ENCODE measurements around the gene SNAPIN.
A peak's percentile ranks its signal among the peaks of the same experiment; 100 is the strongest.
"Not testable (repeated sequence)": the region's sequence is repeated elsewhere in the genome, so short reads cannot be mapped to it uniquely, and the experiment has no call there.

SNAPIN gene

DNA sequence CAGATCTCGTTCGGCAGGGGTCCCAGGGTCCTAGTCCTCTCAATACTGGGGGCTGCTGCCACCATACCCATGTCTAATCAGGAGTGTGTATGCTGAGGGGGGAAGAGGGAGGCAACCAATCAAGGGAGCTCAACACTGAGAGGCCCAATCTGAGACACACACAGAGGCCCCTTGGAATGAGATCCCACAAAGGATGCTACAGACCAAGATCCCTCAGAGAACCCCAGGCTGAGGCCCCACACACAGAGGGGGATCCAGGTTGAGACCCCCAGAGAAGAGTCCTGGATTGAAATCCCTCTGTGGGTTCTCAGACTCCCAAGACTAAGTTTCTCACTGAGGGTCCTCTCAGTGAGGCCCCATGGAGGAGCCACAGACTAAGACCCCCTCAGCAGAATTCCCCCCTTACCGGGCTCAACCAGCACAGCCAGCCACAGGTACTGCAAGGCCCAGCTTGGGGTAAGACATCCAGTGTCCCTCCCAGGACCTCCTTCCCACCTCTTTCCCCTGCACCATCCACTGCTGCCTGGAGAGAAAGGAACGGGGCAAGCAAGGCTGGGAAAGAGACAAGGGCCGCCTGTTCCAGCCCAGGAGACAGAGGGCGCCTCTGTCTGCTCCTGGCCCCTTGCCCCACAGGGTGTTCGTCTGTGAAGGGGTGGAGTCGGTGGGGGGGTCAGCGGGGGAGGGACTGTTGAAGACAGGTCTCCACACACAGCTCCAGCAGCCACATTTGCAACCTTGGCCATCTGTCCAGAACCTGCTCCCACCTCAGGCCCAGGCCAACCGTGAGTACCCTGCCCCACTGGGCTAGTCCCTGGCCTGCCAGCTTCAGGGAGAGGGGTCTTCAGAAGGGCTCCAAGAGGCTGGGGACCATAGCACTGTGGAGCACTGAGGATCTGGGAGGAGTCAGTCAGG lies 30.5 kb upstream of the SNAPIN start, which contains the start of gene S100A1:
S100A1 (plus strand) TSS at position 720 of the 912 bp plus-strand sequence. CDS start 2,088 bp downstream, outside the sequence.
- DNase-seq = no peak

DNA sequence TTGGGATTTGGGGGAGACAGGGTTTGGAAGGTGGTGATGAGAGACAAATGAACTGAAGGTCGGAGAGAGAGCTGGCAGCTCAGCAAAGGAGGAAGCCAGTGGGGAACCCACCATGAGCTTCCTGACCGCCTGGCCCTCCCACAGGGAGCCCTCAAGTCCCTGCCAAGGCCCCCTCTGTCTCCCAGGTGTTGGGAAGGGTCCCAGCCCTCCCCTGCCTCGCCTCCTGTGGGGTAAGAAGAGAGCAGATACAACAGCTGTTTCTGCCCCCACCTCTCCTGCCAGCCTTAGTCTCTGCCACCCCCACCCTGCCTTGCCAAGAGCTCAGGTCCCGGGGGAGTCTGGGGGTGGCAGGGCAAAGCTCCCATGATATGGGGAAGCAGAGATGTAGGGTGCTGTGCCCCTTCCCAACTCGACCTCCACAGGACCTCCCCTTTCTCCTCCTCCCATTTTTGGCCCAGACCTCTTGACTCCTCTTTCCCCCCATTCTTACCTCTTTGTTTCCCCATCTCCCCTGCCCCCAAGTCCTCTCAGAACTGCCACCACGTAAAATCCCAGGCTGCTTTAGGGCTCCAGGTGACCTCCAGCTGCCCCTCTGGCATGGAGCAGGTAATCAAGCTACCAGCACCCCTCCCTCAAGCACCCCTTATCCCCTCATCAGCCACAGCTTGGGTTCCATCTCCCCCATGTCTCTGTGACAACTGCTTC lies 29.7 kb upstream of the SNAPIN start:
- no peak for DNase-seq

DNA sequence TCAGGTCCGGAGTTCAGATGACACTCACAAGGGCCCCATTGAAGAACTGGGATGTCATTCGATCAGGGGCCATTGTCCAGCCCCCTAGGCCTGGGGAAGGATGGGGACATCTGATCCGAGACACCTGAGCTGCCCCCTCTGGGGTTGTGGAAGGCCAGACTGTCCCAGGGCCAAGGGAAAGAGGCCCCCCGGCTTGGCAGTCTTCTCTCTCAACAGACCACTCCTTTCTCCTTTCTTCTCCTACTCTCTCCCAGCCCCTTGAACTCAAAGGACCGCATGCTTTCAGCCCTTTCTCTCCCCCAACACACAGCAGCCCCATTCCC lies 29.2 kb upstream of the SNAPIN start:
- DNase-seq = no peak

DNA sequence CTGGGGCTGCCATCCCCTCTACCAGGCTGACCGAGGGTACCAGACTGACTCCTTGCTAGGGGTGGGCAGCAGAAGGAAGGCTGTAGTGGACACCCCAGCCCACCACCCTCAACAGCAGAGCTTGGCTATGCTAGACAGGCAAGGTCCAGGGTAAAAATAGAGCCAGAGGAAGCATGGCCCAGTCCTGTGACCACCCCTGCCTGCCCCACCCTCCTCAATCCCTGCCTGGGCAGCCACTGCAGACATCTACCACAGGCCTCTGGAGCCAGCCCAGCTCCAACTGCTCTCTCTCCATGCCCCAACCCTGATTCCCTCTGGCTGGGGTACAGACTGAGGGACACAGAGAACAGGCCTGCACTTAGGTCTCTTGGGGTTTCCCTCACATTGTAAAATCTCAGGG lies 28.5 kb upstream of the SNAPIN start:
- no peak for DNase-seq

DNA sequence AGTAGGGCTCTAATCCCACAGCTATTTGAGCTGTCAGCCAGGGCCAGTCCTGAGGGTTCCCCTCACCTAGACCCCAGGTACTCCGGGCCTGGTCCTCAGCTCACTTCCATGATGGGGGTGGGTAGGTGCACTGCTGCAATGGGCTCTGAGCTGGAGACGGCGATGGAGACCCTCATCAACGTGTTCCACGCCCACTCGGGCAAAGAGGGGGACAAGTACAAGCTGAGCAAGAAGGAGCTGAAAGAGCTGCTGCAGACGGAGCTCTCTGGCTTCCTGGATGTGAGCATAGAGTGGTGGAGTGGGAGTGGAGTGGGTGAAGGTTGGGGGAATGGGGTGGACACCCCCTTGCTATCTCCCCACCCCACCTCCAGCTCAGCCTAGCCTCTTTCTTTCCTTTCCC lies 28.1 kb upstream of the SNAPIN start:
- no peak for DNase-seq

DNA sequence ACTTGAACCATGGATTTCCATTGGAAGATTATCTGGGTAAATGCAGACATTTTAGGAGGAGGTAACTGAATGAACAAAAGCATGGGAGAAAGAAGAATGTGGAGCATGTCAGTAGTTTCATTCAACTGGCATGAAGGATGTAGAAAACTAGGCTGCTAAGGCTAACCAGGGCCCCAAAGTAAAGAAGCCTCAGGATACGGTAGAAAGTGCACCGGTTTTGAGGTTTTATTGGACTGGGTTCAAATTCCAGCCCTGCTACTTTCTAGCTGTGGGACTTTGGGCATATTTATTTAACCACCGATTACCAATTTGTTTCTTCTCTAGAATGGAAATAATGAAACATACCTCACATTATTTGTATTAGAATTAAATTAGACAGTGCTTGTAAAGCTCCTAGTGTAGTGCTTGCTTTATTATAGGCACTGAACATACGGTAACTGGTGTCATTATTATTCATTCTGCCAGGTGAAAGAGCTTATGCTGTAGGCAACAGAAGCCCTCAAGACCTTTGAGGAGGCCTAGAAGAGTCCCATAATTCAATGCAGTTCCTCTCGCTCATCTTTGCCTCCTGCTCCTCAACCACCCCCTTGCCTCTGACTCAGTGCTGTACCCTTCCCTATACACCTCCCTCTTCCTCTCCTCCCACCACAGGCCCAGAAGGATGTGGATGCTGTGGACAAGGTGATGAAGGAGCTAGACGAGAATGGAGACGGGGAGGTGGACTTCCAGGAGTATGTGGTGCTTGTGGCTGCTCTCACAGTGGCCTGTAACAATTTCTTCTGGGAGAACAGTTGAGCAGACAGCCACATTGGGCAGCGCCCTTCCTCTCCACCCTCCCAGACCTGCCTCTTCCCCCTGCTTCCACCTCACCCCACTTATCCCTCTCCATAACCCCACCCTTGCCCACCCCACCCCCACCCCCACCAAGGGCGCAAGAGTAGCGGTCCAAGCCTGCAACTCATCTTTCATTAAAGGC lies 27.2 kb upstream of the SNAPIN start:
- no peak for DNase-seq

DNA sequence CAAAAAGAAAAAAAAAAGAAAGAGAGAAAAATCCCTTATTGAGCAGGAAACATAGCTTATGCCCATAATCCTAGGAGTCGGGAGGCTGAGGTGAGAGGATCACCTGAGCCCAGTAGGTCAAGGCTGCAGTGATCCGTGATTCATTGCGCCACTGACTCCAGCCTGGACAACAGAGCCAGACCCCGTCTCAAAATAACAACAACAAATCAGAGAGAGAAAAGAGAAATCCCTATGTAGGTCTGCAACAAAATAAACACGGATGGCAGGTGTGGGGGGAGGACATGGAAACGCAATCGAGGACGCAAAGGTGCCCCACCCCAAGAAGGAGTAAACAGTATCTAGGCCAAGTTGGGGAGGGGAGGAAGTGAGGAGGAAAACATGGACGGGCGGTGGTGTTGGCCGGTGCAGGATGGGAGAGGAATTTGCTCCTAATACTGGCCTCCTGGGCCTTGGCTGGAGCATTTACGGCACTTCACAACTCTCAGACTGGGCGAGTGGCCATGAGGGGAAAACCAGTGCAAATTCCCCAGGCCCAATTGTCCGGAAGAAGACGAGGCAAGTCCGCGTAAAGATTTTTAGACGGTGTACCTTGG lies 25.2 kb upstream of the SNAPIN start:
- DNase-seq = no peak

DNA sequence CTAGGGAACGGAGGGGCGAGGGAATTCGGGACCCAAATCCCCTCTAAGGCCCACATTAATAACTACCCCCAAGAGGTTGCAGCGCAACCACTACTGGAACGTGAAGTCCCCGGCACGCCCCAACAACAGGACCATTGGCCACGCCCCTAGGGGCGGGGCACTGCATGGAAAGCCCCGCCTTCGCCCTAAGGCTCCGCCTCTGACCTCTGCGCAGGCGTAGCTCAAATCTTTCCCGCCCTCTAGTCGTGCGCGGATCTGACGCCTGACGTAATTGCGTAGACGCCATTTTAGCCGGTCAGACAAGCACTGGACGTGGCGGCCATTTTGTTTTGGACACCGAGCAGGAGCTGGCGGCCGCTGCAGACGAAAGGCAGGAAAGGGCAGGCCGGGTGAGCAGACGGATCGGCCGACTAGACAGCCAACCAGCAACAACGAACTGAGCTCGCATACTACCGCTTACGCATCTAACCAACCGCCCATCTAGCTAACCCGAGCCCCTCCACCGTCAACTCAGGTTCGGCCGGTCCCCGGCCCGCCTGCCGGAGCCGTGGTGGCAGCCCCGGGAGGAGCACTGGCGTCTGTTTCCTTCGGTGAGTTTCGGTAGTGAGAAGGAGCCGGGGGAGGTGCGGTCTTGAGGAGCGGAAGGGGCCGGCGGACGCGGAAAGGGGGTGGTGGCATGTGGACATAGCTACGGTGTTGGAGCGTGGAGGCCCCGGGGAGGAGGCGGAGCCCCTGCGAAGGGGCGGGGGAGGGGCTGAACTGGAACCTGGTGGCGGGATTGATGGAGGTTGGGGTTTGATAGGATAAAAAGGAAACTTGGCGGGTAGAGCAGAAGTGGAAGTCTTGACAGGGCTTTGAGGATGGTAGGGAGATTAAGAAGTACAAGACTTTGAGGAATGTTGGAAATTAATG lies 24.5 kb upstream of the SNAPIN start, which contains the start of gene CHTOP:
CHTOP (plus strand) TSS at position 313 of the 912 bp plus-strand sequence. CDS start 2,523 bp downstream, outside the sequence.
- DNase-seq = peak; percentile 84

DNA sequence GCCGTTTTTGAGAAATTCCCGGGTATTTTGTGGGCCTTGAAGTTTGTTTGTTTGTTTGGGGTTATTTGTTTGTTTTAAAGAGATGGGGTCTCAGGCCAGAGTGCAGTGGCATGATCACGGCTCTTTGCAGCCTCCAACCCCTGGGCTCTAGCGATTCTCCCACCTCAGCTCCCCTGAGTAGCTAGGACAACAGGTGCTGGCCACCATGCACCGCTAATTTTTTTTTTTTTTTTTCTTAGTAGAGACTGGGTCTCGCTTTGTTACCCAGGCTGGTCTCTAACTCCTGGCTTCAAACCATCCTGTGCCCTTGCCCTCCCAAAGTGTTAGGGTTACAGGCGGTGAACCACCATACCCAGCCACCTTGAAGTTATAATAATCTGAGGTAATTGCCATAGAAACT lies 22.6 kb upstream of the SNAPIN start:
- no peak for DNase-seq

DNA sequence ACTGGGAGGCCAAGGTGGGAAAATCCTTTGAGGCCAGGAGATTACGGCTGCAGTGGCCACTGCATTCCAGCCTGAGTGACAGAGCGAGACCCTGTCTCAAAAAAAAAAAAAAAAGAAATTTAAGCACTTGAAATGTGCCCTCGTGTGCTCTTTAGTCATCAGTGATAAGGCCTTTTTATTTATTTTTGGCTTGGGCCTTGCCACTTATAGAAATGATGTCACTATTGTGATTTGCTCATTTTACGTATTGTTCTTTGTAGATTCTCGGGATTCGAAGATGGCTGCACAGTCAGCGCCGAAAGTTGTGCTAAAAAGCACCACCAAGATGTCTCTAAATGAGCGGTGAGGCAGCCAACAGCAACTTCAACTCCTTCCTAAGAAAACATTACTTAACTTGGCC lies 22.2 kb upstream of the SNAPIN start:
- DNase-seq = no peak

DNA sequence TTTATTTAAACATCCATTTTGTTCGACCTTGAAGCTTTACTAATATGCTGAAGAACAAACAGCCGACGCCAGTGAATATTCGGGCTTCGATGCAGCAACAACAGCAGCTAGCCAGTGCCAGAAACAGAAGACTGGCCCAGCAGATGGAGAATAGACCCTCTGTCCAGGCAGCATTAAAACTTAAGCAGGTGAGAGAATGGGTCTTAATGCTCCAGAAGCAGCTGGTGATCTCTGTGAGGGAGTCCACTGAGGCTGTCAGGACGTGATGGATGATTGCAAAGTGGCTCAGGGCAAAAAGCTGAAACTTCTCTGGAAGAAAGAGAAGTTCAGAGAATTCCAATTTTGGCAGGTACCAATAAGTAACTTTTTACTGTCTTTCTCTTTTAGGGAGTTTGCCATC lies 20.2 kb upstream of the SNAPIN start:
- no peak for DNase-seq

DNA sequence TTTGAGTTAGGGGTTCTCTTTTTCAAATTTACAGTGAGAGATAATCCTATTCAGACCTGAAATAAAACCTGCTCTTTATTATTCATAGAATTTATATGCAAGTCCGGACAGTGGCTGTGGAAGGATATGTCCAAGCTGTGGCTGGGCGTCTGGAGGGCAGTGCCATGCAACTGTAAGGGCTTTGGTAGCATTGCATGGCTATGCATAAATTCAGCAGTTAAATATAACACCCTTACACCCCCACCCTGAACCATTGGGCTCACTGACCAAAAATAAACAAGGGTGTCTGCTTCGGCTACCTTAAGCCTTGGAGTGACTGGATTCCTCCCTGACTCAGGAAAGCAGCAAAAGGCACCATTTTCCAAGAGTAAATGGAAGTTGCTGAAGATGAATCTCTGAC lies 19.2 kb upstream of the SNAPIN start:
- no peak for DNase-seq

DNA sequence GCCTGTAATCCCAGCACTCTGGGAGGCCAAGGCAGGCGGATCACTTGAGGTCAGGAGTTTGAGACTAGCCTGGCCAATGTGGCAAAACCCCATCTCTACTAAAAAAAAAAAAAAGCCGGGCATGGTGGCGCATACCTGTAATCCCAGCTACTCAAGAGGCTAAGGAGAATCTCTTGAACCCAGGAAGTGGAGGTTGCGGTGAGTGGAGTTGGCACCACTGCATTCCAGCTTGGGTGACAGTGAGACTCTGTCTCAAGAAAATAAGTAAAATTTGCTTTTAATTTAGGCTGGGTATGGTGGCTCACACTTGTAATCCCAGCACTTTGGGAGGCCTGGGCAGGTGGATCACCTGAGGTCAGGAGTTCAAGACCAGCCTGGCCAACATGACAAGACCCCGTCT lies 18.3 kb upstream of the SNAPIN start:
- DNase-seq = not testable (repeated sequence)

DNA sequence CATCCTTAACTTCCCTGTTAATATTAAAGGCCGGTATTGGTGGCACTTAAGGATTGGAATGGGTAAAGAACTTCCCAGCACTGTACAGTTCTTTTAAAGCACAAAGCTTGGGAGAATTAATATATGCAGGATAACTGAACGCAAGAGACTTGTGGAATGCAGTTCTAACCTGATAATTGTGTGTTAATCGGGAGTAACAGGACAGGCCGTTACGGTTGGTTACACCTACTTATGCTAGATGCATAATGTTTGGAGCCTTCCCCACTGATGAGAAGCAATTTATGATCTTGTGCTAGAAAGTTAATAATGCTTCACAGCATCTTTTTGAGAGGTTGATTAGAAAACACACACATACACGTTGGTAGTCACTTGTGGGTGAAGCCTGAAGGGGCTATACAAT lies 17.6 kb upstream of the SNAPIN start:
- no peak for DNase-seq

DNA sequence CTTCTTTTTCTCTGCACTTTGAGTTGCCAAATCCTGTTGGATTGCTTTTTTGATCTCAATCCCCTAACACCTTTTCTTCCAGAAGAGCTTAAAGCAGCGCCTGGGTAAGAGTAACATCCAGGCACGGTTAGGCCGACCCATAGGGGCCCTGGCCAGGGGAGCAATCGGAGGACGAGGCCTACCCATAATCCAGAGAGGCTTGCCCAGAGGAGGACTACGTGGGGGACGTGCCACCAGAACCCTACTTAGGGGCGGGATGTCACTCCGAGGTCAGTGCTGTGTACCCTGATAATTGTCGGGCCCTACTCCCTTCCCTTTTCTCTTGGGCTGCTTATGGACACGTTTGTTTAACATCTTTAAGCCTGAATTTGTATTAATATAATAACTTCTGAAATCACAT lies 16.3 kb upstream of the SNAPIN start:
- DNase-seq = no peak

DNA sequence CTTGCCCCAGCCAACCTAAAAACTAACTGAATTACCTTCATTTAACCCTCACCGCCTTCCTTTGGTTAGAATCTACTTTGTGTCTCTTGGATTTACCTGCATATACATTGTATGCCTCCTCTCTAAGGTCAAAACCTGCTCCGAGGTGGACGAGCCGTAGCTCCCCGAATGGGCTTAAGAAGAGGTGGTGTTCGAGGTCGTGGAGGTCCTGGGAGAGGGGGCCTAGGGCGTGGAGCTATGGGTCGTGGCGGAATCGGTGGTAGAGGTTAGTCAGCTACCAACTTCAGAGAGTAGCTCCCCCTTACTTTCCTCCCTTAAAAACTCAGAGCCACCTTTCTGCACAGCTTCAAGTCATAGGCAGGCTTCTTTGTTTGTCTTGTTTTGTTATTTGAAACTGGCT lies 15.4 kb upstream of the SNAPIN start:
- DNase-seq = no peak

DNA sequence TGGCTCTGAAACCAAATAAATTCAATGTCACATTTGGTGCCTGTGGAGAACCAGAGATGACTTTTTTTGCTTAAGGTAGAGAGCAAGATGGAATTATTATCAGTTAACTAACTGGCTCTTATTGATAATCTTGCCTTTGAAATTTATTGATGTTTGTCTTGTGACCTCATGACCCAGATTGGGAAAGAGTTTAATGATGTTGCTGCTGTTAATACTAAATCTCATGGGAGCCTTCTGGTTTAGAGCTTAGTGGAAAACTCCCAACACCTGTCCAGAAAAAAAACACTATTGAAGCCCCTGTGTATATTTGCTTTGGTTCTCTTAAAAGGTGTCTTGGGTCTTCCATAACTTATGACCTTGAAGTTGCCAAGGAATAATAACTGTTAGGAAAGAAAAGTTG lies 14.7 kb upstream of the SNAPIN start:
- no peak for DNase-seq

DNA sequence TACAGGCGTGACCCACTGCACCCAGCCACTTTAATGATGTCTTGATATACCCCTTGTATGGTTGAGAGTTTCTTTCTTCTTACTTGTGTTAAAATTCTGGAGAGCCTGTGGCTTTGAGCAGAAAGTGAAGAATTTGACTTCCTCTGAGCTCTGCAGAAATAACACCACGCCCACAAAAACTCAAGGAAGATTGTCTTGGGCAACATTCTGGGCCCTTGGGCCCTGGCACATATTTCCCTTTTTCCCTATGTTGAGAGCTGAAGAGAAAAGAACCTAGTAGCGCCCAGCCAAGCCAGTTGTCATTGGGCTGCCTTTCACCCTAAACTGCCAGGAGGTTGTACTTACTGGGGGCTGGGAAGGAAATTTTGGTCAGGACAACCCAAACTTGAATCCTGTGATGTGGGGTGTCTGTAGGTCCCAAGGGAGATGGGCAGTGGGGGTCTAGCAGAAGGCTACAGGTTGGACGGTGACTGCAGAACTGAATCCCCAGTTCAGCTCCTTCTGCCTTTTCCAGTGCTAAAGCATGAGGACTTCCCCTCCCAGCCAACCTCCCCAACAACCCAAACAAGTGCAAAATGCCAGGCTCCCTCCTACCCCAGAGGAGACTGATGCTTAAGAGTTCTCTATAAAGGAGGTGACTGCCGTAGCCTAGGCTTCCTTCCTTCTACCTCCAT lies 11.7 kb upstream of the SNAPIN start:
- DNase-seq = no peak

DNA sequence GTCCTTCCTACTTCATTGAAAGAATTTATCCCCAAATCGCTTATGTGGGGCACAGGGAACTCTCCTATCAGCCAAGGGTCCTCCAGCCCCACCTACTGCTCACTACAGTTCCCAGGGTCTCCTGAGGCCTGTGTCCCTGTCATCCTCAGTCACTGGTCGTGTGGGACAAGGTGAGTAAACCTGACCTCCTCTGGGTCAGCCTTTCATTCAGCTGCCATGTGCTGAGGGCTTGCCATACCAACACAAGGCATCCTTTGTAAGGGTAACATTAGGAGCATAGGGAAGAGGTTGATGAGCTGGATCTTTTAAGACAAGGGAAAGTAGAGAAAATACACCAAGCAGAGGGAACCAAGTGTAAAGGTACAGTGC lies 11.2 kb upstream of the SNAPIN start:
- DNase-seq = no peak

DNA sequence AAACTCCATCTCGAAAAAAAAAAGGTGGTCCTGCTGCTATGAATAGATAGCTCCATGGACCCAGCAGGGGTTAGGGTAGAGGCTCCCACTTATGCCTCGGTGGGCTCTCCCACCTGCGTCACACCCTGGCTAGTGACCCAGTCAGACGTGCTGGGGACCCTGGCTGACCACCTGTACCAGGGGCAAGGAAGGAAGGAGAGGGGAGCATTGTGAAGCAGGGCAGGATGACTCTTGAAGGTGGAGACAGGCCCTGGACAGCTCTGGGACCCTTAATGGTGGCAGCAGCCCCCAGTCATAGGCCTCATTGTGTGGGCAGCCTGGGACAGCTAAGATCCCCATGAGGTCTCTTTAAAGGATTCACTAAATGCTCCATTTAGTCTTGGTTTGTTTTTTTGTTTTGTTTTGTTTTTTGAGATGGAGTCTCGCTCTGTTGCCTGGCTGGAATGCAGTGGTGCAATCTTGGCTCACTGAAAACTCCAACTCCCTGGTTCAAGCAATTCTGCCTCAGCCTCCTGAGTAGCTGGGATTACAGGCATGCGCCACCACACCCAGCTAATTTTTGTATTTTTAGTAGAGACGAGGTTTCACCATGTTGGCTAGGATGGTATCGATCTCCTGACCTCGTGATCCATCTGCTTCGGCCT lies 10.4 kb upstream of the SNAPIN start:
- no peak for DNase-seq

Data from NCI-H1417 treated with DMSO at 0.1 percent for 48 hours (cell line).